Keratinocyte (primary cell): ENCODE measurements around the gene RAB35. TPM values are rescaled to one million over a fixed set of nuclear protein-coding genes. Genes with fewer than 3 reads are reported as not detected.

Experiments used
- DNase-seq: peaks from one replicate; pipeline ENCODE4 v3.0.0-alpha.2; 2011; ENCODE audit warnings: low read depth, missing footprints, low spot score
- FAIRE-seq: peaks from 2 replicates; lab custom pipeline; 2011; peaks lifted over from hg19 to GRCh38; lab: Jason Lieb, UNC
- H2AFZ ChIP-seq: 2 replicates; pipeline ENCODE4 v1.6.0; 2012; ENCODE audit warnings: low read length, control low read depth, inconsistent platforms; ENCODE audit not compliant: control insufficient read depth
- H3K27ac ChIP-seq: 2 replicates; pipeline ENCODE4 v1.5.1; 2011; ENCODE audit warnings: low read length; ENCODE audit not compliant: control insufficient read depth, insufficient read depth
- H3K27me3 ChIP-seq: 3 replicates; pipeline ENCODE4 v1.6.0; 2011; ENCODE audit warnings: low read length; ENCODE audit not compliant: control insufficient read depth, insufficient read depth; ENCODE audit errors: extremely low read depth
- H3K36me3 ChIP-seq, 2 experiments: 2 replicates in 1 of 2; 3 replicates in 1 of 2; pipeline ENCODE4 v1.5.1; 2011; ENCODE audit warnings: low read length in 2 of 2, mild to moderate bottlenecking in 1 of 2; ENCODE audit not compliant: control insufficient read depth in 2 of 2, insufficient read depth in 2 of 2; ENCODE audit errors: extremely low read depth in 1 of 2
- H3K4me1 ChIP-seq: 3 replicates; pipeline ENCODE4 v1.5.1; 2011; ENCODE audit warnings: low read length; ENCODE audit not compliant: control insufficient read depth, insufficient read depth; ENCODE audit errors: extremely low read depth
- H3K4me2 ChIP-seq: 3 replicates; pipeline ENCODE4 v1.6.0; 2011; ENCODE audit warnings: low read depth, low read length; ENCODE audit not compliant: control insufficient read depth, insufficient read depth; ENCODE audit errors: extremely low read depth
- H3K4me3 ChIP-seq, 3 experiments: fragments of 200-600 bp in 1 of 3; sonication (generic) in 1 of 3; 2 replicates in 2 of 3; 3 replicates in 1 of 3; pipeline ENCODE4 v1.5.1; 2011 to 2016; ENCODE audit warnings: low read length in 3 of 3, mild to moderate bottlenecking in 3 of 3, control low read depth in 2 of 3, inconsistent platforms in 1 of 3, low read depth in 1 of 3, mixed read lengths in 1 of 3, mixed run types in 1 of 3, moderate library complexity in 1 of 3; ENCODE audit not compliant: control insufficient read depth in 2 of 3, insufficient read depth in 2 of 3; ENCODE audit errors: extremely low read depth in 1 of 3
- H3K79me2 ChIP-seq: 2 replicates; pipeline ENCODE4 v1.6.0; 2012; ENCODE audit warnings: low read length; ENCODE audit not compliant: control insufficient read depth, insufficient read depth
- H3K9ac ChIP-seq: 3 replicates; pipeline ENCODE4 v1.6.0; 2011; ENCODE audit warnings: low read length; ENCODE audit not compliant: control insufficient read depth, insufficient read depth; ENCODE audit errors: extremely low read depth
- H3K9me1 ChIP-seq: 3 replicates; pipeline ENCODE4 v1.6.0; 2011; ENCODE audit warnings: low read length; ENCODE audit not compliant: control insufficient read depth, insufficient read depth; ENCODE audit errors: extremely low read depth
- H3K9me3 ChIP-seq: 2 replicates; pipeline ENCODE4 v1.5.1; 2012; ENCODE audit warnings: low read depth, low read length; ENCODE audit not compliant: control insufficient read depth
- H4K20me1 ChIP-seq: 3 replicates; pipeline ENCODE4 v1.6.0; 2011; ENCODE audit warnings: low read length; ENCODE audit not compliant: control insufficient read depth, insufficient read depth; ENCODE audit errors: extremely low read depth
- EZH2 ChIP-seq: IDR thresholded peaks from one replicate; pipeline ENCODE4 v1.6.1; 2012; ENCODE audit warnings: inconsistent platforms, mild to moderate bottlenecking, low read length, moderate library complexity
- dilution Hi-C: fragments of 300-500 bp; cut with MboI; formaldehyde crosslinking; loops from one replicate; pipeline ENCODE4 v1.7.0; 2020; ENCODE audit warnings: low sequenced_read_pairs; ENCODE audit not compliant: extremely low pct_ligation_motif_present
- polyA plus RNA-seq, 5 experiments: library from polyadenylated mRNA; depleted of rRNA in 3 of 5; stranded (reverse) in 3 of 5; stranded (forward) in 1 of 5; unstranded in 1 of 5; fragments of >200 nt; gene quantifications; 1 replicate in 1 of 5; 2 replicates in 3 of 5; 3 replicates in 1 of 5; pipeline versions ENCODE4 v1.2.1 to v1.2.3, GENCODE V29; 2011 to 2012; ENCODE audit warnings: missing spikeins in 2 of 5, low read depth in 1 of 5, low replicate concordance in 1 of 5
- TF ChIP-seq, protein P1 (sequence below), 3 experiments: IDR thresholded peaks in 1 of 3; conservative IDR thresholded peaks in 1 of 3; optimal IDR thresholded peaks in 1 of 3; 2 replicates in 2 of 3; 3 replicates in 1 of 3; pipeline versions ENCODE3 to v1.5.1; 2011; ENCODE audit warnings: low read length in 3 of 3, mild to moderate bottlenecking in 3 of 3, moderate library complexity in 2 of 3, control low read depth in 1 of 3, inconsistent platforms in 1 of 3; ENCODE audit not compliant: insufficient read depth in 2 of 3; ENCODE audit errors: extremely low read depth in 1 of 3

Gene RAB35
- polyA plus RNA-seq, 1 donor (not counting 4 experiments of a cell fraction or from before 2014, with no cell fraction given) = 68.4 TPM

DNA sequence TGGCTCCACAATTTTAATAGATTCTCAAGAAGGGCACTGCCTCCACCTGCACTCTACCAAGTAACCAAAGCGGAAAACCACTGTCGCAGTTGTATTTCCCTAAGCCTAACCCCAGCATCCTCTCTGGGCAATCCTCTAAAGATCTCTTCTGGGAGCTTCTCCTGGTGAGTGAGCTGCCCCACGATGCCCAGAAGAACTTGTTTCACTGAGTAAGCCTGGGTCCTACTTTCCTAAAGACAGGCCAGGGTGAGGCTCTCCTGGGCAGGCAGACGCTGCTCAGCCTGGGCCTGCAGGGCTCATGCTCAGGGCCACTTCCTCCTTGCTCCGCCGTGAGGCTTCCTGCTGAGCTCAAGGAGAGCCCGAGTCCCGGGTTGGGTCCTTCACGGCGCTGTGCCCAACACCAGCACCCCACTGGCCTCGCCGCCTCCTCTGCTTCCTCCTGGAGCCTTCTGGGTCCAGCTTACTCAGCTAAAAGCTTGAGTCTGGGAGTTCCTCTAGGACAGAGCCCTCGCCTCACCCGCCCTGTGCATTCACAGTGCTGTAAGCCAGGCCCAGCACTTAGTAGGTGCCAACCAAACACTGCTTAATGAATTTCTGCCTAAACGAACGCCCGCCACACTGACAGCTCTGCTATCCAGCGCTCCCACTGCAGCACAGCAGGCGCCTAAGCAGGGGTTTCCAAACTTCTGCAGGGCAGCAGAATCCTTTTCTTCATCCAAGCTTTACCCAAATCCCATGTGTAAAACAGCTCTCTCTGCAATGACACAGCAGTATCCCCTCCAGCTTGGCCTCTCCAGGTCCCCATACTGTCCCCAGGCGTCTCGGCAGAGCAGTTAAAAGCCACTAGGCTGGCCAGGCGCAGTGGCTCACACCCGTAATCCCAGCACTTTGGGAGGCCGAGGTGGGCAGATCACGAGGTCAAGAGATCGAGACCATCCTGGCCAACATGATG, 5.7 kb downstream of the RAB35 start:
- H3K36me3 ChIP-seq = peaks cover 13 to 14% of the 10 kb centered on the region in 2 experiments
- H3K9me1 ChIP-seq = no peaks in the 10 kb centered on the region
- TF ChIP-seq EZH2 = no peak
- dilution Hi-C loops = no loop called here
- H3K9me3 ChIP-seq = no peaks in the 10 kb centered on the region
- no peak overlapping the region for H3K4me2 ChIP-seq
- FAIRE-seq (no peak), DNase-seq (no peak)
- H3K9ac ChIP-seq = no peak overlapping the region
- H2AFZ ChIP-seq = no peak overlapping the region
- H3K27ac ChIP-seq = no peak overlapping the region
- H3K4me1 ChIP-seq = peaks cover 13% of the 10 kb centered on the region
- no peak overlapping the region for H3K4me3 ChIP-seq
- H3K79me2 ChIP-seq = peaks cover 93% of the 10 kb centered on the region
- H4K20me1 ChIP-seq = peaks cover 12% of the 10 kb centered on the region
- H3K27me3 ChIP-seq = no peaks in the 10 kb centered on the region

DNA sequence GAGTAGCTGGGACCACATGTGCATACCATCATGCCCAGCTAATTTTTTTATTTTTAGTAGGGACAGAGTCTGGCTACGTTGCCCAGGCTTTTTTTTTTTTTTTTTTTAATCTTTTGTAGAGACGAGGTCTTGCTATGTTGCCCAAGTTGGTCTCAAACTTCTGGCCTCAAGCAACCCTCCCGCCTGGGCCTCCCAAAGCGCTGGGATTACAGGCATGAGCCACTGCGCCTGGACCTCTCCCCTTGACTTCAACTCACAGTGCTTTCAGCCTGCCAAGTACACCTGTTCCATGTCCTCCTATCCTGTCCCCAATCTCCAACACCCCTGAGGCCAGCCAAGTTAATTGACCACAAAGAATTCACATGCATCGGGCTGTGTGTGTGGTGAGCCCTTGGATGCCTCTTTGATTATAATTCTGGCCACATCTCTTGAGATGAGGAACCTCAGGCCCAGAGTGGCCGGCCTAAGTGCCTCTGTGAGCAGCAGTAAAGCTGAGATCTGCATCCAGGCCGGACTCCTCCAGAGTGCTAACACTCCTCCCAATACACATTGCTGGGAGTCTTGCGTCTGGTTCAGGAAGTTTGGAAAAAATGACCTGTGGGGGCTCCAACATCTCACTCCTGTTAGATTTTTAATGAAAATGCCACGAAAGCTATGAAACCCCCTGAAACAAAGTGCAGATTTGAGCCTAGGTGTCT, 6.8 kb downstream of the RAB35 start:
- DNase-seq = no peak
- H3K4me2 ChIP-seq = no peak overlapping the region
- H3K9ac ChIP-seq = no peak overlapping the region
- H3K36me3 ChIP-seq = peaks cover 10 to 14% of the 10 kb centered on the region in 2 experiments
- no peak overlapping the region for H3K4me3 ChIP-seq
- no peaks in the 10 kb centered on the region for H3K27me3 ChIP-seq
- H3K4me1 ChIP-seq = peaks cover 2% of the 10 kb centered on the region
- no peak for FAIRE-seq
- dilution Hi-C loops = no loop called here
- peaks cover 89% of the 10 kb centered on the region for H3K79me2 ChIP-seq
- H4K20me1 ChIP-seq = peaks cover 10% of the 10 kb centered on the region
- no peak overlapping the region for H3K27ac ChIP-seq
- no peaks in the 10 kb centered on the region for H3K9me3 ChIP-seq
- no peak overlapping the region for H2AFZ ChIP-seq
- TF ChIP-seq, protein P1, sequence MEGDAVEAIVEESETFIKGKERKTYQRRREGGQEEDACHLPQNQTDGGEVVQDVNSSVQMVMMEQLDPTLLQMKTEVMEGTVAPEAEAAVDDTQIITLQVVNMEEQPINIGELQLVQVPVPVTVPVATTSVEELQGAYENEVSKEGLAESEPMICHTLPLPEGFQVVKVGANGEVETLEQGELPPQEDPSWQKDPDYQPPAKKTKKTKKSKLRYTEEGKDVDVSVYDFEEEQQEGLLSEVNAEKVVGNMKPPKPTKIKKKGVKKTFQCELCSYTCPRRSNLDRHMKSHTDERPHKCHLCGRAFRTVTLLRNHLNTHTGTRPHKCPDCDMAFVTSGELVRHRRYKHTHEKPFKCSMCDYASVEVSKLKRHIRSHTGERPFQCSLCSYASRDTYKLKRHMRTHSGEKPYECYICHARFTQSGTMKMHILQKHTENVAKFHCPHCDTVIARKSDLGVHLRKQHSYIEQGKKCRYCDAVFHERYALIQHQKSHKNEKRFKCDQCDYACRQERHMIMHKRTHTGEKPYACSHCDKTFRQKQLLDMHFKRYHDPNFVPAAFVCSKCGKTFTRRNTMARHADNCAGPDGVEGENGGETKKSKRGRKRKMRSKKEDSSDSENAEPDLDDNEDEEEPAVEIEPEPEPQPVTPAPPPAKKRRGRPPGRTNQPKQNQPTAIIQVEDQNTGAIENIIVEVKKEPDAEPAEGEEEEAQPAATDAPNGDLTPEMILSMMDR (optimal IDR thresholded peaks at IDR 0.05 in 1 of 3, IDR thresholded peaks at IDR 0.05 in 1 of 3, conservative IDR thresholded peaks at IDR 0.05 in 1 of 3; ENCODE audit: extremely low read depth in 1 of 3, insufficient read depth in 2 of 3, low read length in 3 of 3) = no peak
- TF ChIP-seq EZH2 = no peak
- H3K9me1 ChIP-seq = no peaks in the 10 kb centered on the region
